CD4-positive, alpha-beta memory T cell (primary cell): ENCODE results near the gene SLC16A3. TPM values are rescaled to one million over a fixed set of nuclear protein-coding genes. Genes with fewer than 3 reads are reported as not detected.
A peak's percentile ranks its signal among the peaks of the same experiment; 100 is the strongest.
"Not testable (repeated sequence)": the region's sequence is repeated elsewhere in the genome, so short reads cannot be mapped to it uniquely, and the experiment has no call there.

Experiments
- CTCF ChIA-PET: fragments of 350-600 bp; sonication (Branson Sonifier 250); formaldehyde crosslinking; loops from one replicate; lab custom pipeline; 2021; ENCODE audit warnings: inconsistent platforms; ENCODE audit not compliant: partially characterized antibody; lab: Charles Lee
- POLR2A ChIA-PET: fragments of 350-600 bp; sonication (Branson Sonifier 250); formaldehyde crosslinking; loops from one replicate; lab custom pipeline; 2021; ENCODE audit not compliant: partially characterized antibody; lab: Charles Lee
- DNase-seq, 5 donors: peaks; one replicate each; pipeline versions ENCODE4 v3.0.0 to v3.0.0-alpha.2; 2020 to 2022; ENCODE audit warnings: mixed read lengths in 1 of 5
- H3K27ac ChIP-seq: one replicate; pipeline ENCODE4 v1.7.0; 2013; ENCODE audit warnings: low read depth, low read length
- H3K27me3 ChIP-seq: 2 replicates; pipeline ENCODE4 v1.7.0; 2013; ENCODE audit warnings: mild to moderate bottlenecking, low read length, moderate library complexity; ENCODE audit not compliant: insufficient read depth
- H3K36me3 ChIP-seq: 2 replicates; pipeline ENCODE4 v1.7.0; 2013; ENCODE audit warnings: mild to moderate bottlenecking, low read length, moderate library complexity; ENCODE audit not compliant: insufficient read depth
- H3K4me1 ChIP-seq: 2 replicates; pipeline ENCODE4 v1.7.0; 2013; ENCODE audit warnings: mild to moderate bottlenecking, low read length, moderate library complexity; ENCODE audit not compliant: insufficient read depth
- H3K4me3 ChIP-seq, 2 donors: one replicate each; pipeline ENCODE4 v1.7.0; 2013; ENCODE audit warnings: low read length in 2 of 2, mild to moderate bottlenecking in 1 of 2
- H3K9me3 ChIP-seq, 2 donors: one replicate each; pipeline ENCODE4 v1.7.0; 2013; ENCODE audit warnings: low read length in 2 of 2, control low read depth in 1 of 2; ENCODE audit not compliant: control insufficient read depth in 1 of 2
- H3K27ac Mint-ChIP-seq, 7 donors: one replicate each; pipeline ENCODE4 v1.8.0; 2020 to 2021; ENCODE audit warnings: mixed read lengths in 7 of 7, mild to moderate bottlenecking in 6 of 7, inconsistent platforms in 3 of 7, moderate library complexity in 3 of 7
- H3K27me3 Mint-ChIP-seq, 2 donors: one replicate each; pipeline ENCODE4 v1.8.0; 2020 to 2021; ENCODE audit warnings: mixed read lengths in 2 of 2
- H3K36me3 Mint-ChIP-seq, 2 donors: one replicate each; pipeline ENCODE4 v1.8.0; 2020 to 2021; ENCODE audit warnings: mixed read lengths in 2 of 2, inconsistent platforms in 1 of 2, mild to moderate bottlenecking in 1 of 2
- H3K4me1 Mint-ChIP-seq, 4 donors: one replicate each; pipeline ENCODE4 v1.8.0; 2020 to 2021; ENCODE audit warnings: mixed read lengths in 4 of 4, mild to moderate bottlenecking in 1 of 4
- H3K4me3 Mint-ChIP-seq, 8 donors: one replicate each; pipeline ENCODE4 v1.8.0; 2020 to 2021; ENCODE audit warnings: mixed read lengths in 8 of 8, mild to moderate bottlenecking in 7 of 8, moderate library complexity in 6 of 8, inconsistent platforms in 3 of 8
- H3K9me3 Mint-ChIP-seq, 8 donors: one replicate each; pipeline ENCODE4 v1.8.0; 2020 to 2021; ENCODE audit warnings: mixed read lengths in 8 of 8, mild to moderate bottlenecking in 5 of 8, inconsistent platforms in 3 of 8, moderate library complexity in 1 of 8
- intact Hi-C: fragments of 100-400 bp; cut with micrococcal nuclease; formaldehyde crosslinking; loops from one replicate; pipeline ENCODE4 v1.15.1; 2023
- polyA plus RNA-seq, 2 donors: library from polyadenylated mRNA; unstranded; fragments of 300-500 nt; fragmentation: Illumina TruSeq; gene quantifications; one replicate each; pipeline ENCODE4 v1.2.3, GENCODE V29; 2021
- total RNA-seq, 2 experiments: library from RNA; stranded (reverse); gene quantifications; one replicate each; pipeline ENCODE4 v1.2.3, GENCODE V29; 2021

SLC16A3 gene
- total and polyA plus RNA-seq, 4 experiments from 2014 or later, result 1.4 to 31.4 (median 17.9) TPM

GRCh38 chr17:82259972-82260961 is 31.4 kb downstream of the SLC16A3 start:
- H3K27me3 ChIP-seq, intact Hi-C loops, CTCF ChIA-PET, POLR2A ChIA-PET, H3K27me3 Mint-ChIP-seq, H3K9me3 ChIP-seq, H3K27ac ChIP-seq, H3K4me3 Mint-ChIP-seq, H3K4me3 ChIP-seq, DNase-seq, H3K9me3 Mint-ChIP-seq: not testable (repeated sequence)
- peaks cover 80% of the 10 kb centered on the region for H3K36me3 ChIP-seq
- Mint-ChIP-seq H3K36me3 (peaks cover 63 to 84% of the 10 kb centered on the region in 2 donors), H3K4me1 (peaks cover 24 to 48% (median 35%) of the 10 kb centered on the region in 4 donors), H3K27ac (peak overlapping the region in 6 of 7 donors; percentile 4 to 85 (median 40))
- H3K4me1 ChIP-seq, result peaks cover 10% of the 10 kb centered on the region

DNA sequence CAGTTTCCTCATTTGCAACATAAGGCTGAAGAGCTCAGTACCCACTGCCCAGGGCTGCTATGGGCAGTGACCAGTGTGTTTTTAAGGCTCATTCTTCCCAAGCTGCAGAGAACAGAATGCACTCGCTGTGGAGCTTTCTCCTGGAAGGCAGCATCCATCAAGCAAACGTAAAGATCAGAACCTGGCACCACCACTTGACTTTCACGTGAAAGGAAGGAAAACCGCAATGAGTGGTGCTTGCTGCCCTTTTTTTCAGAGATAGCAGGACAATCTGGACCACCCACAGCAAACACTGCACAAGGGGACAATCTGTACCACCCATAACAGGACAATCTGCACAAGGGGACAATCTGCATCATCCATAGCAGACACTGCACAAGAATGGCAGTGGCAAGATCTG is 33.5 kb downstream of the SLC16A3 start:
- Mint-ChIP-seq H3K27me3 (no peaks in the 10 kb centered on the region), H3K36me3 (peaks cover 58 to 82% of the 10 kb centered on the region in 2 donors), H3K4me3 (no peak overlapping the region), H3K4me1 (peaks cover 31 to 62% (median 39%) of the 10 kb centered on the region in 4 donors), H3K27ac (peak overlapping the region in 4 of 7 donors; percentile 2 to 50 (median 48)), H3K9me3 (no peaks in the 10 kb centered on the region)
- DNase-seq, result no peak
- intact Hi-C loops, result no loop called here
- peaks cover 78% of the 10 kb centered on the region for H3K36me3 ChIP-seq
- no peak overlapping the region for H3K27ac ChIP-seq
- peaks cover 10% of the 10 kb centered on the region for H3K4me1 ChIP-seq
- no peak overlapping the region for H3K4me3 ChIP-seq
- no peaks in the 10 kb centered on the region for H3K27me3 ChIP-seq
- POLR2A ChIA-PET, result interaction anchor here (0.9 kb wide), 1 partner anchor 36 kb away, joined by 3 read pairs; no protein-coding TSS in a partner anchor
- H3K9me3 ChIP-seq, result no peaks in the 10 kb centered on the region
- CTCF ChIA-PET, result interaction anchor here (0.7 kb wide), 1 partner anchor 14 kb away, joined by 3 read pairs; no protein-coding TSS in a partner anchor

DNA sequence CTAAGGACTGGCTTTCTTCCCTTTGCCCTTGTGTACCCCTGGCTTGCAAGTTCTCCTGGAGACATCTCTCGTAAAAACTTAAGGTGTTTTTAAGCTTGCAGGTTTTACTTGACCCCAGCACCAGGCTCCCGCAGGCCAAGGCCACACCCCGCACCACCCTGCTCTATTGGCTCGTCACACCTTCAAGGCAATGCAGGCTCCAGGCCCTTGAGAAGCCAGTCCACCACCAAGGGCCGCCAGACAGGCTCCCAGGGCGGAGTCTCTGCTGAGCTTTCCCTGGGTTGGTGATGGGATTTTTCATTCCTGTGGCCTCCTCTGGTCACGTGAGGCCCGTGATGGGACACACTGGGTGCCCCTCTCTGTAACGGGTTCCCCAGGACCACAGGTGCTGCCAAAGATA is 34.8 kb downstream of the SLC16A3 start:
- ChIA-PET CTCF (no interaction called here), POLR2A (no interaction called here)
- DNase-seq, result no peak
- no peak overlapping the region for H3K27ac Mint-ChIP-seq
- Histone ChIP-seq H3K9me3 (no peaks in the 10 kb centered on the region), H3K27ac (no peak overlapping the region), H3K27me3 (no peaks in the 10 kb centered on the region), H3K4me1 (peaks cover 18% of the 10 kb centered on the region), H3K4me3 (no peak overlapping the region), H3K36me3 (peaks cover 69% of the 10 kb centered on the region)
- H3K9me3 Mint-ChIP-seq, result no peaks in the 10 kb centered on the region
- H3K4me1 Mint-ChIP-seq, result peaks cover 39 to 70% (median 44%) of the 10 kb centered on the region in 4 donors
- peaks cover 56 to 81% of the 10 kb centered on the region in 2 donors for H3K36me3 Mint-ChIP-seq
- no peak overlapping the region for H3K4me3 Mint-ChIP-seq
- no peaks in the 10 kb centered on the region for H3K27me3 Mint-ChIP-seq
- intact Hi-C loops, result no loop called here

GRCh38 chr17:82266142-82266541 is 37.3 kb downstream of the SLC16A3 start:
- no peaks in the 10 kb centered on the region for H3K9me3 ChIP-seq
- POLR2A ChIA-PET, result interaction anchor here (2.0 kb wide), 1 partner anchor 26 kb away, joined by 5 read pairs; no protein-coding TSS in a partner anchor
- H3K27me3 ChIP-seq, result no peaks in the 10 kb centered on the region
- H3K9me3 Mint-ChIP-seq, result no peaks in the 10 kb centered on the region
- H3K4me1 Mint-ChIP-seq, result peaks cover 46 to 75% (median 55%) of the 10 kb centered on the region in 4 donors
- no peak overlapping the region for H3K27ac ChIP-seq
- no peak overlapping the region for H3K4me3 ChIP-seq
- no peak for DNase-seq
- peak overlapping the region in 1 of 8 donors; percentile 42 for H3K4me3 Mint-ChIP-seq
- peak overlapping the region in 5 of 7 donors; percentile 15 to 92 (median 79) for H3K27ac Mint-ChIP-seq
- CTCF ChIA-PET, result no interaction called here
- peaks cover 65% of the 10 kb centered on the region for H3K36me3 ChIP-seq
- intact Hi-C loops, result no loop called here
- H3K36me3 Mint-ChIP-seq, result peaks cover 54 to 78% of the 10 kb centered on the region in 2 donors
- H3K27me3 Mint-ChIP-seq, result no peaks in the 10 kb centered on the region
- peaks cover 43% of the 10 kb centered on the region for H3K4me1 ChIP-seq

DNA sequence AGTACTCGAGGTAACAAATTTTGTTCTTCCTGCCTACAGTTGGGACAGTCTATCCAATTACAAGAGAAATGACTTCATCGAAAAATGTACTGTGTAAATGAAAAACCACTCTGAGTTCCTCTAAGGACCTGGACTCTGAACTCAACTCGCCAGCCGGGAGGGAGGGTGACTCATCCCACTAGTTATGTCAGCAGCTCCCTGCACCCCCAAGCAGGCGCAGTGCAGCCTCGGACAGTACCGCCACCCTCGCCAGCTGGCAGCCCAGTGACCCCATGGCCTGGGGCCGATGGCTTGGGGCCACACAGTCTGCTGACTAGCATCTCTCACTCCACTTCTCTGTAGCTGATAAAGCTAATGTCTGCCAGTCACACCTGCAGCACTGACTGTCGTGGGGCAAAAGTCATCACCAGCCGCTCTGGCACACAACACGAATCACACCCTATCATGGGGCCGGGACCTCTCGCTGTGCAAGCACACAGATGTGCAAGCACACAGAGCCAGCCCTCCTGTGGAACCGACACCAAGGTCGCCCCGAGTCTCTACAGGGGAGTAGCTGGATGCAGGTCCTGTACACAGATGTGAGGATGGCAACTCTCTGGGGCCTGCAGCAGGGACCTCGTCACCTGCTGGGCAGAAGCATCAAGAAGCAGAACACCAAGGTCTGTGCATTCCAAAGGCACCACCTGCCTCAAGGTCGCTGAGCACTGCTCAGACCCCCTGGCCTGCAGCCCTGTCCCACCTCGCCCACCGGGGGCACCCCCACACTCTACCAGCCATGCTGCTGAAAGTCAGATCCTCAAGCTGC is 38.9 kb downstream of the SLC16A3 start:
- peak overlapping the region; percentile 29 for H3K27ac ChIP-seq
- H3K27ac Mint-ChIP-seq, result peak overlapping the region; percentile 24 to 92 (median 80)
- no peaks in the 10 kb centered on the region for H3K27me3 ChIP-seq
- no peaks in the 10 kb centered on the region for H3K9me3 Mint-ChIP-seq
- ChIA-PET POLR2A (interaction anchor here (1.0 to 2.0 kb wide), 4 partner anchors 25 to 49 kb away, joined by 3 to 5 read pairs (median 4); partner anchors contain the start of gene CD7), CTCF (interaction anchor here (1.0 kb wide), 1 partner anchor 237 kb away, joined by 3 read pairs; no protein-coding TSS in a partner anchor)
- H3K4me1 ChIP-seq, result peaks cover 58% of the 10 kb centered on the region
- no peak overlapping the region for H3K4me3 ChIP-seq
- intact Hi-C loops, result no loop called here
- peak in 1 of 5 donors; percentile 58 for DNase-seq
- H3K4me3 Mint-ChIP-seq, result peak overlapping the region in 7 of 8 donors; percentile 17 to 74 (median 56)
- H3K36me3 ChIP-seq, result peaks cover 58% of the 10 kb centered on the region
- no peaks in the 10 kb centered on the region for H3K9me3 ChIP-seq
- no peaks in the 10 kb centered on the region for H3K27me3 Mint-ChIP-seq
- H3K4me1 Mint-ChIP-seq, result peaks cover 50 to 80% (median 63%) of the 10 kb centered on the region in 4 donors
- peaks cover 43 to 76% of the 10 kb centered on the region in 2 donors for H3K36me3 Mint-ChIP-seq

DNA sequence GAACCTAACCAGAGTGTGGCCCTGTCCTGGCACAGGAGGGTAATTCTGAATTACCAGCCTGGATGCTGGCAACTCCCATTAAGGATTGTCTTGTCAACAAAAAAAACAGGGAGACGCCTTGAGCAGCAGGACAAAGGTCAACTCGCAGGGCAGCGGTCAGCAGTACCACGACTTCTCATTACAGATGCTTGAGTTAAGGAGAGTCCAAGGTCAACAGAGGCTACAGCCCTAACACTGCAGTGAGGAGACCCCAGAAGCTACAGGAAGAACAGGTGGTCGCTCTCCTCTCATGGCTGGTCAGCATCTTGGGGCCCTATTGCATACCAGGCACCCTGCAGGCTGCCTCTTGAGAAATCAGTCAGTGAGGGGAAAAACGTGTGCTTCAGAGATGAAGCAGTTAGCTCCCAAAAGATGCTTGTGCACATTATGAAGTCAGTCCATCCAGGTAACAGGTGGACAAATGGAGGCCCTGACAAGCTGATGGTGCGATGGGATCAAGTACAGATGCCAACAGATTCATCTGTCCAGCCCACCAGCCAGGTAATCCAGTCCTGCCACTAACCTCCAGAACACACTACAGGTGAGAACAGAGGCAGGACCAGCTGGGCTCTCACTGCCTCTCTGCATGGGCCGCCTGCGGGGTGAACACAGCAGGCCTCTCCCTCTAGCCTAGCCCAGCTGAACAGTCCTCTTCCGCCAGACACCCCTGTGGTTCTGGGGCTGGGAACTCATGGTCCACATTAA is 40.5 kb downstream of the SLC16A3 start:
- ChIA-PET CTCF (no interaction called here), POLR2A (interaction anchor here (1.5 kb wide), 1 partner anchor 48 kb away, joined by 5 read pairs; the partner anchor contains the start of gene CD7)
- H3K27me3 ChIP-seq, result no peaks in the 10 kb centered on the region
- H3K4me1 ChIP-seq, result peaks cover 65% of the 10 kb centered on the region
- H3K4me3 ChIP-seq, result no peak overlapping the region
- peak overlapping the region; percentile 24 for H3K27ac ChIP-seq
- peak overlapping the region; percentile 8 to 95 (median 56) for H3K4me3 Mint-ChIP-seq
- no peak for DNase-seq
- no peaks in the 10 kb centered on the region for H3K9me3 ChIP-seq
- H3K36me3 ChIP-seq, result peaks cover 46% of the 10 kb centered on the region
- H3K9me3 Mint-ChIP-seq, result no peaks in the 10 kb centered on the region
- peaks cover 50 to 82% (median 67%) of the 10 kb centered on the region in 4 donors for H3K4me1 Mint-ChIP-seq
- peaks cover 39 to 67% of the 10 kb centered on the region in 2 donors for H3K36me3 Mint-ChIP-seq
- H3K27ac Mint-ChIP-seq, result peak overlapping the region; percentile 68 to 92 (median 77)
- no peaks in the 10 kb centered on the region for H3K27me3 Mint-ChIP-seq
- intact Hi-C loops, result no loop called here
